Mammary epithelial cell (primary cell): Measurements from ENCODE around the gene APOC4.

Source experiments
- EZH2 ChIP-seq: IDR thresholded peaks from 2 replicates; pipeline ENCODE4 v1.6.1; 2012; ENCODE audit warnings: low read length, inconsistent platforms, borderline replicate concordance
- TF ChIP-seq, protein P1 (sequence below), 2 donors: IDR thresholded peaks in 1 of 2; conservative IDR thresholded peaks in 1 of 2; 2 replicates each; pipeline ENCODE4 v1.5.1; 2011 to 2012; ENCODE audit warnings: inconsistent platforms in 2 of 2, low read length in 2 of 2, mild to moderate bottlenecking in 2 of 2, control low read depth in 1 of 2, low read depth in 1 of 2; ENCODE audit not compliant: insufficient read depth in 1 of 2; ENCODE audit errors: extremely low read depth in 1 of 2

DNA sequence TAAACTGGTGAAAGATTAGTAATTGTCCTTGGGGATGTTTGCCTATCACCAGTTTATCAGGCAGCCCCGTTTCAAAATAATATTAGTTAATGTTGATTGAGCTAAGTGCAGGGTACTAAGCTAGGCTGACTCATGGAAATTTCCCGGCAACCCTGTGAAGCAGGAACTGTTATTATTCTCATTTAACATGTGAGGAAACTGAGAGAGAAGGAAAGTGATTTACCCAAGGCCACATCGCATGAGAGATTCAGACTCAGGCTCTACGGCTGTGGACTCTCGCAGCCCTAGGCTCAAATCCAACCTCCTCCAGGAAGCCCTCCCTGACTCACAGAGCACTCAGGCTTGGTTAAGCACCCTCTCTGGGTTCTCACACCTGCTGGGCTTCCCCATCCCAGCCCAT lies 32.8 kb downstream of the APOC4 start:
- TF ChIP-seq EZH2: no peak
- TF ChIP-seq, protein P1, sequence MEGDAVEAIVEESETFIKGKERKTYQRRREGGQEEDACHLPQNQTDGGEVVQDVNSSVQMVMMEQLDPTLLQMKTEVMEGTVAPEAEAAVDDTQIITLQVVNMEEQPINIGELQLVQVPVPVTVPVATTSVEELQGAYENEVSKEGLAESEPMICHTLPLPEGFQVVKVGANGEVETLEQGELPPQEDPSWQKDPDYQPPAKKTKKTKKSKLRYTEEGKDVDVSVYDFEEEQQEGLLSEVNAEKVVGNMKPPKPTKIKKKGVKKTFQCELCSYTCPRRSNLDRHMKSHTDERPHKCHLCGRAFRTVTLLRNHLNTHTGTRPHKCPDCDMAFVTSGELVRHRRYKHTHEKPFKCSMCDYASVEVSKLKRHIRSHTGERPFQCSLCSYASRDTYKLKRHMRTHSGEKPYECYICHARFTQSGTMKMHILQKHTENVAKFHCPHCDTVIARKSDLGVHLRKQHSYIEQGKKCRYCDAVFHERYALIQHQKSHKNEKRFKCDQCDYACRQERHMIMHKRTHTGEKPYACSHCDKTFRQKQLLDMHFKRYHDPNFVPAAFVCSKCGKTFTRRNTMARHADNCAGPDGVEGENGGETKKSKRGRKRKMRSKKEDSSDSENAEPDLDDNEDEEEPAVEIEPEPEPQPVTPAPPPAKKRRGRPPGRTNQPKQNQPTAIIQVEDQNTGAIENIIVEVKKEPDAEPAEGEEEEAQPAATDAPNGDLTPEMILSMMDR (conservative IDR thresholded peaks at IDR 0.05 in 1 of 2, IDR thresholded peaks at IDR 0.05 in 1 of 2; ENCODE audit: extremely low read depth in 1 of 2, insufficient read depth in 1 of 2, low read depth in 1 of 2, low read length in 2 of 2): no peak
